Amniotic stem cell (primary cell): ENCODE measurements around the gene CD74.
A peak's percentile ranks its signal among the peaks of the same experiment; 100 is the strongest.
"Not testable (repeated sequence)": the region's sequence is repeated elsewhere in the genome, so short reads cannot be mapped to it uniquely, and the experiment has no call there.

ENCODE experiments used
- DNase-seq: peaks from one replicate; lab custom pipeline; 2025; lab: John Stamatoyannopoulos, UW

CD74 gene

DNA sequence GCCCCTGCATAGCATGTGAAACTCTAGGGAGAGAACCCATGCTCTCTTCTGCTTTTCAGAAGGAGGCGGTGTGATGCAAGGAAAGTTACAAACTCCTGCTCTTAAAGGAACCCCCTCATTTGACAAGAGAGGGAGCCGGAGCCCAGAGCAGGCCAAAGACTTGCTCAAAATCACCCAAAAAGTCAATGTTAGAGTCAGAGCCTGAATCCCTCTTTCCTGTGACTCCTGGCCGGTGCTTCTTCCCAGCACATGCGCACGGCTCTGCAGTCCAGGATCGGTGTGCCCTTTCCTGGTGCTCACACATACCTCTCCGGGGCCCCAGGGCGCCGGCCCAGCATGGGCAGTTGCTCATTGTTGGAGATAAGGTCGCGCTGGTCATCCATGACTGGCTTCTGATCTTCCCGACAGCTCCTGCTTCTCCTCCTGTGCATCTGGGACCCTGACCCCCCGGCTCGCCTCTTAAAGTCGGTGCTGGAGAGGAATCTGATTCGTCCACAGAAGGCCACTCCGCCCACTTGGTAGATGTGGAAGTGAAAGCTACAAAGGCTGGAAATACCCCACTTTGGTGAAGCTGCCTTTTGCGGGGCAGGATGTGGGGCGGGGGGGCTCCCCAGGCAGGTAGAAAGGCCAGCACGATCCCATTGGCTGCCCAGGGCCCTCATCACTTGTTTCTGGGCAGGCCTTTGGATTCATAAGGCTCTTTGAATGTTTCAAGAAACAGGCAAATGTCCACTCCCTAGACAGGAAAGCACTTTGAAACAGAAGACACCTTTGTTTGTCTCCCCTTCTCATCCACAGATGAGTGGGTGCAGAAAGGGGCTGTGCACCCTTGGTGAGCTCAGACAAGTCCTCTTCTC, at the start of gene CD74:
TSS of gene CD74 (minus strand) at position 592 of the 857 bp plus-strand sequence. CDS start at position 431, 161 bp downstream.
- no peak for DNase-seq

GRCh38 chr5:150461231-150461630, 48.5 kb upstream of the CD74 start:
- no peak for DNase-seq

- no peak for DNase-seq
These were observed 48.1 kb upstream of the CD74 start for GRCh38 chr5:150460781-150461180.

DNA sequence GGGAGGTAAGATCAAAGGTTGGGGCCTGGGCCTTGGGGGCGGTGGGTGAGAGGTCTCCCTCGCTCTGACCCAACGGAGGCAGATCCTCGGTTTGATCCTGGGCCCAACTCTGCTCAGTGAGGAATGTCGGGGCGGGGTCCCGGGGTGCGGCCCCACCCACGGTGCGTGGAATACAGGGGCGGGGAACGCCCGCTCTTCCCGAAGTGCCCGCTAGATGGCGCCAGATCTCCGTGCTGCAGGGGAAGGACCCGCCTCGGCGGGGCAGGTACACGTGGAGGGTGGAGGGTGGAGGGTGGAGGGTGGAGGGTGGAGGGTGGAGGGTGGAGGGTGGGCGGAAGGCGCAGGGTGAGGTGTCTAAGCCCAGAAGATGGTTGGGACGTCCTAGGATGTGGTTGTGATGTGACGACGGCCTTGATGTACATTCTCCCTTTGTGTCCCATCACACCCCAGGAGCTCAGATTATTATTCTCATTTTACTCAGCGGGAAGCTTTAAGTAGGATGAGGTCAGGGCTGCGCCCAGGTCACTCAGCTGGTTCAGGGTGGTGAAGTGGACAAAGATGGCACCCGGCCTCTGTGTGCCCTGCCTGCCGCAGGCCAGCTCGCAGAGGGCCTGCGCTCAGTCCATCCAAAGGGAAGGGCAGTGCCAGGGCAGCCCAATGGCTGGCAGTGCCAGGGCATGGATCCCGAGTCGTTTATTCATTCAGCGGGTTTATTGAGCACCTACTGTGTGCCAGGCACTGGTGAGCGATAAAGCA, 46.3 kb upstream of the CD74 start:
- no peak for DNase-seq

DNA sequence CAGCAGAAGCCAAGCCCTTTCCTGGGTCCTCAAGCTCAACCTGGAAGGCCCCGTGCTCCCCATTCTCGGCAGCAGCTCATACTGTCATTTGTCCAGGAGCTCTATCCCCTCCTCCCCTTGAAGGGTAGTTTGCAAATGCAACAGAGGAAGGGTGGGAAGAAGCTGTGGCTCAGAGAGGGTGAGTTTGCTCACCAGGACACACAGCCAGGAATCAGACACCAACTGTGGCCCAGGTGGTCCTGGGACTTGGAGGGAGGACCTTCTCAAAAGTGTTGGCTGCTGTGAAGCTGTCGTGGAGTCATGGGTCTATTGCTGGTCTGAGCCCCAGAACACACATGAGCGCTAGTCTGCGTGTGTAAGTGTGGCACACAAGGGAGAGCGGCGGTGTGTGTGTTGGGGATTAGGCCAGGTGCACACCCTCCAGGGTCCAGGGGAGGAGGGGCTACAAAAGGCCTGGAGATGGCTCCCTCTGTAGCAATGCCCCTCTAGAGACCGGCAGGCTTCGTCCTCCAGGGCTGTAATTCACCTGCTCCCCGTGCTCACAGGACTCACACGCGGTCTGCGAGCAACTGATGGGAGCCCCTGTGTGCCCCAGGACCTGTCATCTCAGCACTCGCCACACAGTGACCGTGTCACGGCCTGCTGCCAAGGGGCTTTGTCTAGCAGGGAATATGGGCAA, 45.0 kb upstream of the CD74 start:
- no peak for DNase-seq

DNA sequence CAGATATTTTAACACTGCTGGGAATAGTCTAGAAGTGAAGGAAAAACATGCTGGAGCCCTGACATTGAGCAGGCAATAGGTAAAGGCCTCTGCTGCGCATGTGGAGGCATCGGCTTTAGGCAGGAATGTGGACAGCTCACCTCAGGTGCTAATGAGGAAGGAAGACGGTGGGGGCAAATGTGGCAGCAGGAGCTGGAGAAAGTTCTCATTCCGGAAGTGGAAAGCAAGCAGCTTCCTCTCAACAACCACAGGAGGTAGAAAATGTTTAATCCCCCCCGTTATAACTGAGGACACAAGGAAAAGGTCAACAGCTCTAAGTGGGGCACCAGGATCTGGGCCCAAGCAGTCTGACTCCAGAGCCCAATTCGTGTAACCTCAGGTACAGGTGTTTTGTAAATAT, 44.4 kb upstream of the CD74 start:
- no peak for DNase-seq

DNA sequence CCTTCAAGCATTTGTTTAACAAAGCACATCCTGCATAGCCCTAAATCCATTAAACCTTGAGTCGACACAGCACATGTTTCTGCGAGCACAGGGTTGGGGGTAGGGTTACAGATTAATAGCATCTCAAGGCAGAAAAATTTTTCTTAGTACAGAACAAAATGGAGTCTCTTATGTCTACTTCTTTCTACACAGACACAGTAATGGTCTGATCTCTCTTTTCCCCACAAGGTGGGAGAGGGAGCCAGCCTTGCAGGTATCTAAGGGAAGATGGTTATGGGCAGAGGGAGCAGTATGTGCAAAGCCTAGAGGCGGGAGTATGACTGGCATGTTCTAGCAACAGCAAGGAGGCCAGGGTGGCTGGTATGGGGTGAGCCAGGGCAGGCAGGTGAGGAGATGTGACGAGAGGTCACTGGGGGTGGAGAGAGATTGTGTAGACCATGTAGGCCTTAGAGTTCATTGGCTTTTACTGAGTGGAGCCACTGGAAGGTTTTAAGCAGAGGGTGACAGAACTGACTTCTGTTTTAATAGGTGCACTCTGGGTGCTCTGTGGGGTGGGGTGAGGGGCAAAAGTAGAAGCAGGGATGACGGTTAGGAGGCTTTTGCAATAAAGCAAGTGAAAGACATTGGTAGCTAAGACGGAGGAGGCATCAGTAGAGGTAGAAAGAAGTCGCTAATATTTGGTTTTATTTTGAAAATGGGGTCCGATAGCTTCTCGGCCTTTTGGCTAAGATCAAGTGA, 42.0 kb upstream of the CD74 start:
- no peak for DNase-seq

GRCh38 chr5:150454027-150454426, 41.3 kb upstream of the CD74 start:
- not testable (repeated sequence) for DNase-seq

- no peak for DNase-seq
These were observed 40.2 kb upstream of the CD74 start for GRCh38 chr5:150452914-150453313.

GRCh38 chr5:150451594-150451993, 38.9 kb upstream of the CD74 start:
- DNase-seq, result no peak

- peak; percentile 59 for DNase-seq
These were observed 37.0 kb upstream of the CD74 start, which contains the start of gene RPS14 for GRCh38 chr5:150449517-150450339. Gene RPS14 (minus strand): TSS chr5:150449739. CDS start chr5:150447733, 2,006 bp downstream.

- DNase-seq, result no peak
These were observed 36.3 kb upstream of the CD74 start for GRCh38 chr5:150448952-150449516.

GRCh38 chr5:150448334-150448733, 35.6 kb upstream of the CD74 start:
- DNase-seq, result no peak

- no peak for DNase-seq
These were observed 34.5 kb upstream of the CD74 start for GRCh38 chr5:150447188-150447587.

- no peak for DNase-seq
These were observed 33.9 kb upstream of the CD74 start for GRCh38 chr5:150446583-150446982.

- DNase-seq, result no peak
These were observed 33.4 kb upstream of the CD74 start for GRCh38 chr5:150446088-150446487.

DNA sequence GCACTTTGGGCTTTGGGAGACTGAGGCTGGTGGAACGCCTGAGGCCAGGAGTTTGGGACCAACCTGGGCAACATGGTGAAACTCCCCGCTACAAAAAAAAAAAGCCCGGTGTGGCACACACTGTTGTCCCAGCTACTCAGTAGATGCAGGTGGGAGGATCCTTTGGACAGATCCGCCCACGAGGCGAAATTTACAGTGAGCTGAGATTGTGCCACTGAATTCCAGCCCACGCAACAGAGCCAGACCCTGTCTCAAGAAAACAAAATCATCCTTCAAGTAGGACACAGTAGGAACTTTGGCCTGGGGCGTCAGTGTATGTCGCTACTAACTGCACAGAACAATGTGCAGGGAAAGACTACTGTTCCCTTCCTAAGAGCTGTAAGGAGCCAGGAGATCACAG, 32.1 kb upstream of the CD74 start:
- DNase-seq, result no peak

- DNase-seq, result no peak
These were observed 30.7 kb upstream of the CD74 start for GRCh38 chr5:150443242-150444075.

DNA sequence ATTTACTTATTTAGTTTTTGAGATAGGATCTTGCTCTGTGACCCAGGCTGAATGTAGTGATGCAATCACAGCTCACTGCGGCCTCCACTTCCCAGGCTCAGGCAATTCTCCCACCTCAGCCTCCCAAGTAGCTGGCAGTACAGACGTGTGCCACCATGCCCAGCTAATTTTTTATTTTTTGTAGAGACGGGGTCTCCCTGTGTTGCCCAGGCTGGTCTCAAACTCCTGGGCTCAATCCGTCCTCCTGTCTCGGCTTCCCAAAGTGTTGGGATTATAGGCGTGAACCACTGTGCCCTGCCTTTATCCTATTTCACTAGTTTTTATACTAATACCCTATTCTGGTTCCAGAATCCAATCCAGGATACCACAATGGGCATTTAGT, 30.0 kb upstream of the CD74 start:
- DNase-seq, result no peak
